ENCODE measurements around the gene ELOVL1.

Gene ELOVL1

DNA sequence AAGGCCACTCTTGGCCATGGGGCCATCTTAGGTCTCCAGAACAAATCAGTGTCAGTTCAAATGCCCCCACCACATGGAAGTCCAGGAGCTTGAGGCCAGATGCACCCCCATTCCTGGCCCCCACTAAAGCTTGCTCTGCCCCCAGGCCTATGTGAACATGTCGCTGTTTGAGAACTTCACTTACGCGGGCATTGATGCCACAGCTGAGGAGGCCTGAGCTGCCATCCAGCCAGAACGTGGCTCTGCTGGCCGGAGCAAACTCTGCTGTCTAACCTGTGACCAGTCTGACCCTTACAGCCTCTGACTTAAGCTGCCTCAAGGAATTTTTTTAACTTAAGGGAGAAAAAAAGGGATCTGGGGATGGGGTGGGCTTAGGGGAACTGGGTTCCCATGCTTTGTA is 45.3 kb downstream of the ELOVL1 start:
- no peak for FAIRE-seq

DNA sequence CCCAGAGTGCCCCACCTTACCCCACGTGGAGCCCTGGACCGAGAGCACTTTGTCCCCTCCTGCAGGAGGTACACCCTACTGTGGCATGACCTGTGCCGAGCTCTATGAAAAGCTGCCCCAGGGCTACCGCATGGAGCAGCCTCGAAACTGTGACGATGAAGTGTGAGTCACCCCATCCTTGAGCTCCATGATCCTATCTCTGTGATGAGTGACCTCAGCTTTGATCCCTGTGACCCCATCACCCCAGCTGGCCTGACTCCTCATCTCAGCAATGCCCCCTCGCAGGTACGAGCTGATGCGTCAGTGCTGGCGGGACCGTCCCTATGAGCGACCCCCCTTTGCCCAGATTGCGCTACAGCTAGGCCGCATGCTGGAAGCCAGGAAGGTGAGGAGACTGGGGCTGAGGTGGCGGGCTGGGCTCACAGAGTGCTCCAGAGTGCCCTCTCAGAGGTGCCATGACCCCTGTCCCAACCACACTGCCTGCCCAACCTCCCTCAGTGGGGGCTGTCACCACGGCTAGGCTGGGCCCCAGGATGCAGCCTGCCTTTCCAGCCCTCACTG is 46.4 kb downstream of the ELOVL1 start:
- no peak for FAIRE-seq

DNA sequence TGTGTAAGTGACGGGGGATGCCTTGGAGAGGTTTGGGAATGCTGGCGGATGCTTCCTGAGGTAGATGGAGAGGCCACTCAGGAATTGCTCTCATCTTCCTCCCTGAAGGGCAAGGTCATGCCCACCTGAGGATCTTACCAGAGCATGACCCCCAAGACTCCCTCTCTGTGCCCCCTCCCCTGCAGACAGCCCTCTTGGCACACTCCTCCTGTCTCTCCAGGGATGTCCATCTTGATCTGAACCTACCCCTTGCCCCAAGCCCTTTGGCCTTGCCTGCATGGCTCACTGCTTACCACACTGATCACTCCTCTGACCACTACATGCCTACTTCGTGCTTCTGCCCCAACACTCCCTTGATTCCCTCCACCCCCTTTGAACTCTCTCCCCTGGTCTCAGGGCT is 48.0 kb downstream of the ELOVL1 start:
- no peak for FAIRE-seq

DNA sequence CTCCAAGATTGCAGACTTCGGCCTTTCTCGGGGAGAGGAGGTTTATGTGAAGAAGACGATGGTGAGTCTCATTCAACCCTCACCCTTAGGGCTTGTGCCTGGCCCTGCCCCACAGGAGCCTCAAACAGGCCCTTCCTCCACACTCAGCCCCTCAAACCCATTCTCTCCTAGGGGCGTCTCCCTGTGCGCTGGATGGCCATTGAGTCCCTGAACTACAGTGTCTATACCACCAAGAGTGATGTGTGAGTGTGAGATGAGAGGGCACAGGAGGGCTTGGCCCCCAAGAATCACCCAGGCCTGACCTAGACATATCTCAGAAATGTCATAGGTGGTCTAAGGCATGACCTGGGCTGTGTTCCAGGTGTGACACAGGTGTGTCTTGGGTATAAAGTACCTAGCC is 48.5 kb downstream of the ELOVL1 start:
- FAIRE-seq = no peak

DNA sequence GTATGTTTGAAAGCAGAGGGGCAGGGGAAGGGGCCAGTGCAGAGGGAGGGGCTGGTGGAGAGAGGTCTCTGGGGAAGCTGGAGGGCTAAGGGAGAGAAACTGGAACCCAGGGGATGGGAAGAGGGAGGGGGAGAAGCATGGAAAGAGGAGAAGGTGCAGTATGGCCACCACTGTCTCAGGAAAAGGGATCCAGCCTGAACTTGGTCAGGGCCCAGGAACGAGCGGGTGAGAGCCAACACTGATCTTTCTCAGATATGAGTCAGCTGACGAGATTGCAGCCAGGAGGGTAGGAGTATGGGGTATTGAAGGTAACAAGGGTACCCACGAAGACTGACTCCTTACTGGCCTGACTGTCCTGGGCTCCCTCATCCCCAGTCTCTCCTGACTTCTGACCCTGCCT is 49.0 kb downstream of the ELOVL1 start:
- FAIRE-seq = no peak

DNA sequence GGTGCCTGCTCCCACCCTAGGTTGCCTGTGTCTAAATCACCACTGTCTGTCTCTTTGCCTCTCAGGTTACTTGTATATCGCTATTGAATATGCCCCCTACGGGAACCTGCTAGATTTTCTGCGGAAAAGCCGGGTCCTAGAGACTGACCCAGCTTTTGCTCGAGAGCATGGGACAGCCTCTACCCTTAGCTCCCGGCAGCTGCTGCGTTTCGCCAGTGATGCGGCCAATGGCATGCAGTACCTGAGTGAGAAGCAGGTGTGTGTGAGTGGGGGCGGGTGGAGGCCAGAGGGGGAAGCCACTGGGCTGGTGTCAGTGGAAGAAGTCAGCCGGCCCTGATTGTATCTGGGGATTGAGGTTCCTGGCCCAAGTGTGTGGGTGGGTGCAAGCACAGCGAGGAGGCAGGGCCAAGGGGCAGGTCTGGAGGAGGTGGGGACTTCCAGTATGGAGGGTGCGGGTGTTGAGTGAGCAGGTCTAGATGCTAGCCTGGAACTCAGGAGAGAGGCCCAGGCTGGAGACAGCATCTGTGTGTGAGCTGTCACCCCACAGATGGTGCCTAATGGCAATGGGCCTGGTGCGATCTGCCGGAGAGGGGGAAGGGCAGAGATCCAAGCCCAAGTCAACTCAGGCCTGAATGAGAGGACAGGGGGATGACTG is 49.9 kb downstream of the ELOVL1 start:
- no peak for FAIRE-seq

DNA sequence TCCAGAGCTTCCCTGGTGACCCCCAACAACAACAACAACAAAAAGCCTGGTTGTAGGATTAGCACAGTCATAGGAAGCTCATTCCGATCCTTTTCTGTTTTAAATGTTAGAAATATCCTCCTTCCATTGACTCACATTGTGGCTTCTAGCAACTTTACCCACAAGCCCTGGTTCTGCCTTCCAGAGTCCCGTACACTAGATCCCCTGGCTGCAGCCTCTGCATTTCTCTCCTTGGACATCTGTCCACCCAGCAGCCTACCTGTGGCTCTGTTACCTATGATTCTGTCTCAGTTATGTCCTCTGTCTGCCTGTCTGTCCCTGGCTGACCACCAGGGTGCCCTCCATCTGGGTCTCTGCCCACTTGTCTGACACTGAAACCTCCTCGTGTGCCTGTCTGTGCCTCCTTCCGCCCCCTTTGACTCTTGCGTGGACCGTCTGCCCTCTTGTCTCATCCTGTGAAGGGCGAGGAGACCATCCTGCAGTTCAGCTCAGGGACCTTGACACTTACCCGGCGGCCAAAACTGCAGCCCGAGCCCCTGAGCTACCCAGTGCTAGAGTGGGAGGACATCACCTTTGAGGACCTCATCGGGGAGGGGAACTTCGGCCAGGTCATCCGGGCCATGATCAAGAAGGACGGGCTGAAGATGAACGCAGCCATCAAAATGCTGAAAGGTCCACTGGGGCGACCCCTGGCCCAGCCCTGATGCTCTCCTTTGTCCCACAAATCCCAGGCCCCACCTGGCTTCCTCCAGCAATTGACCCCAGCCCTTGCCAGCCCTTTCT is 50.9 kb downstream of the ELOVL1 start:
- FAIRE-seq = no peak

DNA sequence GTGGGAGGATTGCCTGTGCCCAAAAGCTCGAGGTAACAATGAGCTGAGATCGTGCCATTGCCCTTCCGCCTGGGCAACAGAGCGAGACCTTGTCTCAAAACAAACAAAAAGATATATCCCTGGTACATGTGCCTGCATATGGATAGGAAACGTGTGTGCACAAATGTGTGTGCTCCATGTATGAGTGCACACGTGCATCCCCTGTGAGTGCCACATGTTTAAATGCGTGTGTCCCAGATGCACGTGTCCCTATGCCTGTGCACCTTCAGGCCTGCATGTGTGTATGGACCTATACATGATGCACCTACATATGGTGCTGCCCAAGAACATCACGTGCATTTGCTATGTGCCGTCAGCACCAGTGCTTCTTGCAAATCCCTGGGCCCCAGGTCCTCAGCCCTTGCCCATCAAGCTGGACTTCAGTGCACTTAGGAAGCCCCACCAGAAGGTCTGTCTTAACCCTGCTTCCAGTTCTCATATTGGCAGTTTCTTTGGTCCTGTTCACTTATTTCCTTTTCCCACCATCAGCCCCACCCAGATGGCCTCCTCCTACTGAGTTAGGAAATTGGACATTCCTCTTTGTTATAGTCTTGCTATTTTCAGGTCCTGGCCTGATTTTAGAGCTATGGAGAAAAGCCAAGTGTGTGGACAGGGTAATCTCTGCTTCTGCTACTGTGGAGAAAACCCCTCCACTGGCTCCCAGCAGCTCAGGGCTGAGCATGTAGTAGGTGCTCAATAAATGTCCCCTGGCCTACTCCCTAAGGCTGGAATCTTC is 51.7 kb downstream of the ELOVL1 start:
- no peak for FAIRE-seq

DNA sequence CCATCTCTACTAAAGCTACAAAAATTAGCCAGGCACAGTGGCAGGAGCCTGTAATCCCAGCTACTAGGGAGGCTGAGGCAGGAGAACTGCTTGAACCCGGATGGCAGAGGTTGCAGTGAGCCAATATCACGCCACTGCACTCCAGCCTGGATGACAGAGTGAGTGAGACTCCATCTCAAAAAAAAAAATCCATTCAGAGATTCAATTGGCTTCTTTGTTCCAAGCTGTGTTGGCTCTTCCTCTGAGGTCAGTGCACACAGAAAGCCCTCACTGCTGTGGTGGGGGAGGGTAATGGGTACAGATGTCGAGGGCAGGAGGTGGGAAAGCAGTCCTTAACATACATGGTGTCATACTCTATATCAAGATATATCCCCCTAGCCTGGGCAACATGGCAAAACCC is 52.3 kb downstream of the ELOVL1 start:
- no peak for FAIRE-seq

DNA sequence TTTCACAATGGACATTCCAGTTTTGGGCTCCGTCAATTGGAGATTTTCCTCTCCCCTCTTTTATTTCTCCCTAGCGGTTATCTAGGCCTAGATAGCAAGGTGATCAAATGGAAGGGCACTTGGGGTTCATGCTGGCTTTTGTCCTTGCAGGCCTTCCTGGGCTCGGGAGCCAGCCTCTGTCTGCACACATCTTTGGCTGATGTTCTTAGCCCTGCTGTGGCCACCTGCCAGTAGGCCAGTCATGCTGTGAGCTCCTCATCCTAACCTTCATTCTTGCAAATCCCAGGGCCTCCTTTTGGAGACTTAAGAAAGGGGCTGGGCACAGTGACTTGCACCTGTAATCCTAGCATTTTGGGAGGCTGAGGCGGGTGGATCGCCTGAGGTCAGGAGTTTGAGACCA is 53.6 kb downstream of the ELOVL1 start:
- FAIRE-seq = no peak

DNA sequence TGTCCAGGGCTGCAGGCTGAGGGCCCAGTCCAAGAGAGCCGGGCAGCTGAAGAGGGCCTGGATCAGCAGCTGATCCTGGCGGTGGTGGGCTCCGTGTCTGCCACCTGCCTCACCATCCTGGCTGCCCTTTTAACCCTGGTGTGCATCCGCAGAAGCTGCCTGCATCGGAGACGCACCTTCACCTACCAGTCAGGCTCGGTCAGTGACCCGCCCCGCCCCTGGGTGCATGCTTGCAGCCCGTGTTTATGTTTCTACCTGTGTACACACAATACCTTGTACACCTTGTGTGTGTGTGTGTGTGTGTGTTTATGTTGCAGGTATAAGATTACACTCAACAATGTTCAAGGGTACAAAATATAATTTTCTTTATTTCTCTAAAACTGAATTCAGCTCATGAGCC is 54.0 kb downstream of the ELOVL1 start:
- FAIRE-seq = no peak
